ELR (cell line): Measurements from ENCODE around the gene ANKRD44.

ENCODE experiments used
- DNase-seq: peaks from one replicate; pipeline ENCODE4 v3.0.0-alpha.2; 2015; ENCODE audit warnings: low read depth

ANKRD44 gene

DNA sequence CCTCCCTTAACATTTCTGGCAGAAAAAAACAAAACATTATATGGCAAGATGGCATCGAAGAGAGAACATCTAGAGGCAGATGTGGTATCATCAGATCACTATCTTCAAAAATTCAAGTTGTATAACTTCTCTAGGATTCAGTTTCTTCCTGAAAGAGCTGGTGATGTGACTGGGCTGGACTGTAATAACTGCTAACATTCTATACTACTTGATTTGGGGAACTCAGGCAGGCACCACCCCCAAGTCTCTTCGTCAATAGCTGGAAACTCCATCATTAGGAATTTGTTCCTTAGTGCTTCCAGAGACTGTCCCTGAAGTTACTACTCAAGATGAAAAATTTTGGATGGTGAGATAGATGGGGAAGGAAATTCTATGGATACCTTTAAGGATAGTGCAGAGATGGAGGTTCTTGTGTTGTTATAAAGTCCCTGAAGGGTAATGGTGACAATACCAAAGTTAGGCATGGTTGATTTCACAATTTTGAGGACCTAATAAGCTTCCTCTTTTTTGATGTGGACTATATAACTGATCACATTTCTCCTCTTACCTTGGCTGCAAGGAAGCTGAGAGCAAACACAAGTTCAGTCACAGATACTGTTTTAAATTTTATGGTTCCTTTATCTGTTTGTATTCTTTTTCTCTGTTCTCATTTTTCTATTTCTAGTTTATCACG lies 324.9 kb downstream of the ANKRD44 start:
- no peak for DNase-seq

DNA sequence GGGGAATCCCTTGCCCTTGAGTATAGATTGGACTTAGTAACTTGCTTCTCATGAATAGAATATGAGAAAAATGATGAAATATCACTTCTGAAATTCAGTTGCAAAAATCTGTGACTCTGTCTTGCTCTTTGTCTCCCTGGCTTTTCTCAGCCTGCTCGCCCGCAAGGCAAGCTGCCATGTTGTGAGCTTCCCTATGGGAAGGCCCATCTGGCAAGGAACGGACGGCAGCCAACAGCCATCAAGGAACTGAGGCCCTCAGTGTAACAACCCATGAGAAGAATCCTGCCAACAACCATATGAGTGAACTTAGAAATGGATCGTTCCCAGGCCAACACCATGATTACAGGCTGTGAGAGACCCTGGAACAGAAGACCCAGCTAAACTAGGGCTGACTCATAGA lies 325.7 kb downstream of the ANKRD44 start:
- DNase-seq: no peak

DNA sequence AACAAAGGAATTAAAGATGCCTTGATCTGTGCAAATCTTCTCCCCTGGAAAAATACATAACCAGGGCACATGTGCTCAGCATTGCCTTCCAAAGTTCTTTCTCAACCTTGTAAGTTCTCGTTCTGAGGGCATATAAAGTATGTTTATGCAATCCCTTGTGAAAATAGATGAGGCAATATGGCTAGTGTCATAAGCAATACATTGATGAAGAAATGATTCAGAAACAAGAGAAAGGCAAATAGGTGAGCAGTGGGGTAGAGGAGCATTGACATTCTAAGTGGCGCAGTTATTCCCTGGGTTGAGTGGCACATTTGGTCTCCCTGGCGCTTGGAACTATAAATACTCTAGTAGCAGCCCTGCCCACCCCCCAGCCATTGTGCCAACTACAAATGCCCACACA lies 326.6 kb downstream of the ANKRD44 start:
- no peak for DNase-seq

DNA sequence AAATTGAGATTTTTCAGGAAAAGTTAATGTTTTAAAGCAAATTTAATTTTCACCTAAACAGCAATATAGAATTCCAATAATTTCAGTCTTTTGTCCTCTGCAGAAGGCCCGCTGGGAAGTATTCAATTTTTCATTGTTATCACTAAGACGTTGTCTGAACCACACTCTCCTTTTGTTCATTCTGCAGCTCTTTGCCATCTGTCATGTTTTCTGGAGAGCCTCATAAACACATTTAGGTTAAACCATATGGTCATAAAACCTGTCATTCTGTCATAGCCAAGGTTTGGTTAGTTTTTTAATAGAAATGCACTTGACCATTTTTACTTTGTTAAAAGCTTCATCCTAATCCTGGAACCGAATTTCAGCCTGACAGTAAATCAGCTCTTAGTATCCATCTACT lies 330.1 kb downstream of the ANKRD44 start:
- no peak for DNase-seq

DNA sequence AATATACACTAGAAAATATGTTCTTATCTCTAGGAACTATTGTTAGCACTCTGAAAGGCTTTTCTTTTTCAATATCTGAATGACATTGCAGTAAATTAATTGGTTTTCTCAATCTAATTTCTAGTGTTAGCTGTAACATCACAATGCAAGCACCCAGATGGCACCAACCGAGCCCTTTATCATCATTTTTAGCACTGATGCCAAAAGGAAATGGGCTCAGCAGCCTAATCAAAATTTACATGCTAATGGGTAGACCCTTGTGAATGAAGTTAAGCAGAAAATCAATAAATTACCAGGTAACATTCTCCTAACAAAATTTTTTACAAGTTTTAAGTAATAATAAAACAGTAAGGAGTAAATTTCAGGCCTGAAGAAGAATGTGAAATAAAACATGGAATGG lies 330.6 kb downstream of the ANKRD44 start:
- DNase-seq: no peak

DNA sequence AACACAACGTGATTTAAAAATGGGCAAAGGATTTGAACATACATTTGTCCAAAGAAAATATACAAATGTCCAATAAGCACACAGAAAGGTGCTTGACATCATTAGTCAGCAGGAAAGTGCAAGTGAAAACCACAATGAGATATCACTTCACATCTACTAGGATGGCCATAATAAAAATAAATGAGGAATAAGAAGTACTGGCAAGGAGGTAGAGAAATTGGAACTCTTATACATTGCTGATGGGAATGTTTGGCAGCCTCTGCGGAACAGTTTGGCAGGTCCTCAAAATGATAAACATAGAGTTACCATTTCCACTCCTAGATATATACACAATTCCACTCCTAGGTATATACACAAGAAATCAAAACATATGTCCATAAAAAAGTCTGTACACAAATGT lies 333.1 kb downstream of the ANKRD44 start:
- no peak for DNase-seq

DNA sequence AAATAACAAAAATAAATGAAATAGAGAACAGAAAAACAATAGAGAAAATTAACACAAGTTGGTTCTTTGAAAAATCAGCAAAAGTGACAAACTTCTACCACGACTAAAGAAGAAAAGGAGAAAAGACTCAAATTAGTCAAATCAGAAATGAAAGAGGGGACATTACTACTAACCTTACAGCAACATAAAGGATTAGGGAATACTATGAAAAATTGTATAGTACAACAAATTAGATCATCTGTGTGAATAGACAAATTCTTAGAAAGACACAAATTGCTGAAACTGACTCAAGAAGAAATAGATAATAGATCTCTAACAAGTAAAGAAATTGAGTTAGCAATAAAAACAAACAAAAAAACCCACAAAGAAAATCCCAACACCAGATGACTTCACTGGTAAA lies 335.6 kb downstream of the ANKRD44 start:
- DNase-seq: no peak

DNA sequence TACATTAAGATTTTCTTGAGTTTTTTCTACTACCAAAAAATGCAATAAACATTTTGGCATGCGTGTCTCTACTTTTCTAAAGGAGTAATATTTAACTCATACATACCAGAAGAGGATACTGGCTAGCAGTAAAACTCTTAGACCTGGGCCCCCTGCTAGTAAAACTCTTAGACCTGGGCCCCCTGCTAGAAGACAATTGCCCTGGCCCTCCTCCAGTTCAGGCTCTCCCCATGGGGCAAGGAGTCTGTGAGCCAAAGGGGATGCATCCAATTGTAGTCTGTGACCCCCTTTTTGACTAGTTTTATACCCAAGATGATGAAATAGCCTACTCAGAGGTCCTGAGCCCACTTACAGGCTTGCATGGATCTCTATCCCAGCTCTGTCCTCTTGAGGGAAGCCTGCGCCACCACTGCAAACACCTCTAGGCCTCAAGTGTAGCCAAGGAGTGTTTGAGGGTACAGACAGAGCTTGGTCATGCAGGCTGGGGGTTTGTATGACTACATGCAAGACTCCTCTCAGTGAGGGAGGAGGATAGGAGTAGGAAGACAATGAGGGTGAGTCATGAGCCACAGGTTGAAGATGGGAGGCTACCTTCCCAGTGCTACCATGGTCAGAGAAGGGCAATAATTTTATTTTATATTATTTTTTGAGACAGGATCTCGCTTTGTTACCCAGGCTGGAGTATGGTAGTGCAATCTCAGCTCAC lies 338.9 kb downstream of the ANKRD44 start:
- DNase-seq: peak; percentile 38

DNA sequence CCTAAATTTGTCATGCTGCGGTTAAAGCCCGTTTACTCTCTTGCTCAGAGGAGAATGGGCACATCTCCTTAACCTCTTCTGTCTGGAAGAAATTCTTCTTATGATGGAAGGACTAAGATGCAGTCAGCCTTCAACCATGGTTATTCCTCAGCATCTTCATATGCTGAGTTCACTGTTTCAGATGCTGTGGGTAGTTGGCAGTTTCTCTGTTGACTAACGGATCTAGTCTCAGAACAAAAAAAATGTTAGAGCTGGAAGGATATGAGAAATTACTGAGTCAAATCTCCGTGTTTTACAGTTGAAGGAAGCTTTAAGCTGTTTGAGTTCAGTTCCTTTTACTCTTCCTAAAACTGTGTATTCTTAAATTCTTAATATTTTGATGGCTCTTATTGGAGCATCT lies 340.5 kb downstream of the ANKRD44 start:
- peak; percentile 45 for DNase-seq

DNA sequence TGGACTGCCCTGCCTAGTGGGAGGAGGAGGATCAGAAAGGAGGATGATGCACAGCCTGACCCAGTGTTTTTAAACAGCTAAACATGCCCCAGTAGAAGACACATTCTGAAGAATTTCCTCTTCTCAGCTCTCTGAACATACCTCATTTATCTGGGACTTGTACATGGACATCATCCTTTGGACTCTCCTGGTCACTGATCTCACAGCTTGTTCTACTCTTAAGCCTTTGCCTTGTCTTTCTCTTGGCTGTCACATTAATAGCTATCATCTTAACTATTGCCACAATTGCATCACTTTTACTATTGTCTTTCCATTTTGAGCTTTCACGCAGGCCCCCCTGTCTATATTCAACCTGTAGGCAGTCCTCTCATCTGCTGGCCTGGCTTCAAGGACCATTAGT lies 342.1 kb downstream of the ANKRD44 start:
- no peak for DNase-seq

DNA sequence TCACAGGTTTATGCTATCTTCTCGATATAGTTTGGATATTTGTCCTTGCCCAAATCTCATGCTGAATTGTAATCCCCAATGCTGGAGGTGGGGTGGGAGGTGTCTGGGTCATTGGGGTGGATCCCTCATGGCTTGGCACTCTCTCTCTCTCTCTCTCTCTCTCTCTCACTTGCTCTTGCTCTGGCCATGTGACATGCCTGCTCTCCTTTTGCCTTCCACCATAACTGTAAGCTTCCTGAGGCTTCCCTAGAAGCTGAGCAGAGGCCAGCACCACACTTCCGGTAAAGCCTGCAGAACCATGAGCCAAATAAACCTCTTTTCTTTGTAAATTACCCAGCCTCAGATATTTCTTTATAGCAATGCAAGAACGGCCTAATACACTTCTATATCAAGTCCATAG lies 342.8 kb downstream of the ANKRD44 start:
- DNase-seq: no peak

DNA sequence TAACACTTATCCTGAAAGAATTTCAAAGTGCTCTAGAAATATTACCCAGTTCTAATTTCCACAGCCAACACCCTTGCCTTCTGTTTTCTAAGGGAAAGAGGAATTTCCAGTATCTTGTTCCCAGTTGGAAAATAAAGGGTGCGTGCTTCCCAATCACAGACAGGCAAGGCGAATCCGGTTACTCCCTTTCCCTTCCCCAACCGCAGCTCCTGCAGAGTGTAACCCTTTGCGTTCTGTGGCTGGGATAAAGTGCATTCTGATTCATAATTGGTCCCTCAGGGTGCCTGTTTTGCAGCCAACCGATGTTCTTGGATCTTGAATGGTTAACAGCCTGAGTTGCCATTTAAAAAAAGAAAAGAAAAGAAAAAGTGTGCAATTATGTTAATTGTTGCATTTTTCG lies 343.5 kb downstream of the ANKRD44 start:
- DNase-seq: peak; percentile 19

DNA sequence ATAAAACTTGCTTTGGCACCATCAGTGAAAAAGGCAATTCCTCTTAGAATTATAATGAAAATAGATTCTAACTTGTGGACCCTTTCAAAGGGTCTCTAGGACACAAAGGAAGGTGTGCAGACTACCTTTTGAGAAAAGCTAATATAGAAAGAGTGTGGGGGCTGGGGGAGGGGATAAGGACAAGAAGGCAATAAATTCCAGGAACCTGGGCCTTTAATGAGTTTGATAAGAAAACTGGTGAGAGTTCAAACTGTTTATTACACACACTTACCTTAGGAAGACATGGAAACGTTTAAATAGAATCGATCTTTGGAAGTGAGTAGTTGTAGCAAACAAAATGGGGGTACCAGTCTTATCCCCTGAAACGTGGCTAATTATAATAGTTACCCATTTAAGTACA lies 344.5 kb downstream of the ANKRD44 start:
- no peak for DNase-seq

DNA sequence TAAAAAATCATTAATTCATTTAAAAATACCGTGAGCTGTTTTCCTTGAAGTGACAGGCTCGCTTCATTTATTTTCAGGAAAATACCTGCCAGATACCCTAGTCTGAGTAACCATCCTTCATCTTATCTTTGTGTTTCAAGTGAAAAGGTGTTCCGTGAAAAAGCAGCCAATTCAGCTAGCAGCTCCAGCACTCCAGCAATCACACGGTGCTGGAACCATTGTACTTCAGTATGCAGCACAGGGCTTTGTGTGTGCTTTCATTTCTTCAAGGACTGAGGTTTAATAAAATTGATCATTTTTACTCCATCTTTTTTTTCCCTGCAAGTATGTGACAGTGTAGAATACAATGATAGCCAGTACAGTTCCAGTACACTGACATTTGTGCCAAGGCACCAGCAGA lies 344.9 kb downstream of the ANKRD44 start:
- DNase-seq: no peak

DNA sequence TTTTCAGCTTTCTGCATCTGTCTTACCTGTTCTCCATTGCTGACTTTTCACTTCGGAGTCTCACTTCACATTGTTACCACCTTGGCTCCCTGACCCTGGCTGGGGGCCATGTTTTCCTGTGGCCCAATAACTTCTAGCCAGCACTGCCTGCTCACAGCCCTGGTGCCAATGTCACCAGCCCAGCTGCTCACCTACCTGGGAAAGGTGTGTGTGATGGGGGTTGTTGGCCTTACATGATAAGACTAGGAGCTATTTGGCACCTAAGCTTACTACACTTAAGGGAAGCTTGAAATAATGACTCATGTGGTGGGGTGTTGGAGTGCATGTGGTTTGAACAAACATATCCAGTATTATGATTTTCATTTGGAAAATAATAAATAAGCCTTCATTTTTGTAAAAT lies 346.6 kb downstream of the ANKRD44 start:
- no peak for DNase-seq

DNA sequence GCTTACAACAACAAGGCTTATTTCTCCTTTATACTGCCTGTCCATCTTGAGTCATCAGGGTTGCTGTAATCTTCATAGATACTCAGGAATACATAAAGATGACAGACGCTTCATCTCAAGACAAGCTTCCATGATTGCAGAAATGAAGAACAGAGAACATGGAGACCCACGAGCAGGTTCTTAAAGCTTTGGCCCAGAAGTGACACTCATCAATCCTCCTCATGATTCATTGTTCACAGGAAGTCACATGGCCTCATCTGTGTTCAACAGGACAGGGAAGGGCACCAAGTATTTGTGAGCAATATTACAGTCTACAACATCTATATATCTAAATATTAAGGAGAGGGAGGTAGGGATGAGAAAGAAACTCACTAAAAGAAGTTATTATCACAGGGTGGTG lies 347.5 kb downstream of the ANKRD44 start:
- no peak for DNase-seq

DNA sequence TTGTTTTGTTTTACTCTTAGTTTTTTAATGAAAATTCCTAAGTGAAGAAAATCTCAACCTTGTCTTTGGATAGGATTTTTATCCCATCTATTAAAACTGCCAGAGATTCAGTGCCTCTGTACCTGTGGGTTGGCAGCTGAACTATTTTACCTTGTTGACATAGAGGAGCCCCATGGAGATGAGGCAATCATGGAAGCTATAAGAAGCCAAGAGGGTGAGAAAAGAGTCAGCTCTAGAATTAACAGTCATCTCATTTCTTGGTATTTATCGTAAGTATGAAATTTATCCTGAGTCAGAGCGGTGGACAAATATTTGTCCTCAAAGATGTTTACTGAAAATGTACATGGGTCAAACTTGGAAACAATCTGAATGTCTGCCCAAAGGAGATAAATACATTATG lies 348.3 kb downstream of the ANKRD44 start:
- no peak for DNase-seq

DNA sequence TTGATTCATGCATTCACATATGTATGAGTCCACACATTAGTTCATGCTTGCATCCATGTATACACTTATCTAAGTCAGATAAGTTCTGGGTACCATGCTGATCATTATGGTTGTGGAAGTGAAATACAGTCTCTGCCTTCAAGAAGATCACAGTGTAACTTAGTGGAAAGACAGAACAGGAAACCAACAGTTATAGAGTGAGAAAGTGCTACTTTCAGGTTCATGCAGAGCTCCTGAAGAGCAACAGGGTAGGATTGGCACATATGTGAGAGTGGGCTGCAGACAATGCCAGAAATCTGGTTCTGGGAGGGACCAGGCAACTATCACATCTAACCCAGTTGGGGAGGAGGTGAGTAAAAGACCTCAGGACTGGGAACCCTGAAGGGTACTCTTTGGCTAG lies 348.7 kb downstream of the ANKRD44 start:
- DNase-seq: no peak

DNA sequence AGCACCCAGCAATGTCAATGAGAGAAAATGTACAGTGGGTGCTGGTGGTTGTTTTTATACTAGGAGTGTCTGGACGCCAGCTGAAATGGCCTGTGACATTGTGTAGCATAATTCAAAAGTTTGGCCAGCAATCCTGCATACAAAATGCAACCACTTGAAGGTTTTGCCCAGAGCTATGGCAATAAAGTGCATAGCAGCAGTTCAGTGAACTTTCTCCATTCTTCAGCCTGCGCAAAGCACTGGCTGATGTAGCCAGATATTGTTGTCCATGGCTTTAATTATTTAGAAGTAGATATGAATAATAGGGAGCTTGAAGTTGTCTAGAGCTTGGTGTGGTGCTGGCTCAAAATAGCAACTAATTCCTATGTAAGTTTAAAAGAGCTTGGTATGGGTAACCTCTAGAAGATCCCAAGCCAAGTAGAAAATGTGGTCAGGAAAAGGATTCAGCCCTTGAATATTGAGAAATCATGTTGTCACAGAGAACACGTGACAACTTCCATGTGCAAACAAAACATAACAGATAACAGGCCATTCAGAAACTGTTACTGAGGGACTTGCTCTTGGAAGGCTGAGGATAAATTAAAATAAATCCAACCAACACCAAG lies 350.7 kb downstream of the ANKRD44 start:
- no peak for DNase-seq

DNA sequence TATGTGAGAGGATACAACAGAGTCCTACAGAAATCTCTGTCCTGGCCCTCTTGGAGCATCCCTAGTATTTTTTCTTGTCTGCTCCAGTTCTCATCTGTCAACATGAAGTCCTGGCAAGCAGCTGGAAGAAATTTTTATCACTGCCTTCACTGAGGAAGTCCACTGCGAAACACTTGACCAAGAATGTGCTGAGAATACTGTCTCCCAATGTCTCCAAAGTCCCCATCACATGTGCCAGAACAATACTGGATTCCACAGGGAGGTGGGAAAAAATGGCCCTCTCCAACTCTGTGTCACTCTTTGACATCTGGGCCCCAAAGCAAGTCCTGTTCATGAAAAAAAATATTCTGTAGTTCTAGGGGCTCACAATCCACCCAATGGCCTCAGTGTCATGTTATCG lies 351.3 kb downstream of the ANKRD44 start:
- DNase-seq: no peak

DNA sequence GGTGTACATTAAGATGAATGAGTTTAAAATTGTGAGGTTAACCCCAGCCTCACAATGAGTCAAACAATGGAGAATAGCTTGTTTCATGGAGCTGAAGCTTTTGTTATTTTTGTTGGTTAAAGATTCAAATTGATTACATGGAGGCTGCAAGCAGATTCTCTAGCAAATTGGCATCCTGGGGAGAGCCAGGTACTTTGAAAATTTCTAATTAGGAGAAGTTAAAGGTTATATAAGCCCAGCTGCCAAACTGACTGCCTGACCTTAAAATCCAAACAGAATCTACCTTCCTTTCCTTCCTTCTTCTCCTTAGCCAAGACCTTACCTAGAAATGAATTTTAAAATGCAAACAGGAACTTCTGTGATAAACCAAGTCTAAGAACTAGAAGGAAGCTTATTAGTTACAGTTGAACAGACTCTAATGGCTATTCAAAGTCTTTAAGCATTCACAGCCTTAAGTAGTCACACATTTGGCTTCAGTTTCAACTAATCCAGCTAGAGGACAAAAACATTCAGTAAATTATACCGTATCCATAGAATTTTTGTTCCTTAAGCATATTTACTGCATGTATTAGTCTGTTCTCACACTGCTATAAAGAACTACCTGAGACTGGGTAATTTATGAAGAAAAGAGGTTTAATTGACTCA lies 352.6 kb downstream of the ANKRD44 start:
- no peak for DNase-seq

DNA sequence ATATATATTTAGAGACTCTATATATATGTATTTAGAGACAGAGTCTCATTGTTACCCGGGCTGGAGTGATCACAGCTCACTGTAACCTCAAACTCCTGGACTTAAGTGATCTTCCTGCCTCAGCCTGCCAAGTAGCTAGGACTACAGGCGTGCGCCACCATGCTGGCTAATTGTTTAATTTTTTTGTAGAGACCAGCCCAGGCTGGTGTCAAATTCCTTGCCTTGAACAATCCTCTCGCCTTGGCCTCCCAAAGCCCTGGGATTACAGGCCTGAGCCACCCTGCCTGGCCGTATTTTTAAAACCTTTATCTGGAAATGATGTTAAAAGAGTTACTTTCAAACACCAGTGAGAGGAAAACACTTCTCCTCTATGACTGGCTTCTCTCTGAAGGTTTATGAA lies 353.1 kb downstream of the ANKRD44 start:
- DNase-seq: no peak

DNA sequence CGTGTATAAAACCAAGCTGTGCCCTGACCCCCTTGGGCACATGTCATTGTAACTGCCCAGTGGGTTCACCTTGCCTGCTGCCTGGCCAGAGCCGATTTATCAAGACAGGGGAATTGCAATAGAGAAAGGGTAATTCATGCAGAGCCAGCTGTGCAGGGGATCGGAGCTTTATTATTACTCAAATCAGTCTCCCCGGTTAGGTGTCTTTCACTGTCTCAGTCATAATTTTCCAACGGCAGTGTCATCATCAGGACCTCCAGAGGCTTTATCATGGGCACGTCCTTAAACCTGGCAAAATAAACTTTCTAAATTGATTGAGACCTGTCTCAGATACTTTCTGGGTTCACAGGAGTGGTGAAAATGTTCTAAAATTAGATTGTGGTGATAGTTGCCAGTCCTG lies 354.5 kb downstream of the ANKRD44 start:
- no peak for DNase-seq
